Loucy (cell line): ENCODE measurements around the gene UNC5A.

Experiments used
- EZH2phosphoT487 ChIP-seq: fragments of 200-600 bp; IDR thresholded peaks from 2 replicates; pipeline ENCODE4 v1.6.1; 2018; ENCODE audit warnings: antibody characterized with exemption, mild to moderate bottlenecking, moderate library complexity, borderline replicate concordance
- TF ChIP-seq, protein P1 (sequence below): fragments of 200-600 bp; sonication (generic); conservative IDR thresholded peaks from 2 replicates; pipeline ENCODE4 v1.5.1; 2014; ENCODE audit warnings: mild to moderate bottlenecking, antibody characterized with exemption, low read length

DNA sequence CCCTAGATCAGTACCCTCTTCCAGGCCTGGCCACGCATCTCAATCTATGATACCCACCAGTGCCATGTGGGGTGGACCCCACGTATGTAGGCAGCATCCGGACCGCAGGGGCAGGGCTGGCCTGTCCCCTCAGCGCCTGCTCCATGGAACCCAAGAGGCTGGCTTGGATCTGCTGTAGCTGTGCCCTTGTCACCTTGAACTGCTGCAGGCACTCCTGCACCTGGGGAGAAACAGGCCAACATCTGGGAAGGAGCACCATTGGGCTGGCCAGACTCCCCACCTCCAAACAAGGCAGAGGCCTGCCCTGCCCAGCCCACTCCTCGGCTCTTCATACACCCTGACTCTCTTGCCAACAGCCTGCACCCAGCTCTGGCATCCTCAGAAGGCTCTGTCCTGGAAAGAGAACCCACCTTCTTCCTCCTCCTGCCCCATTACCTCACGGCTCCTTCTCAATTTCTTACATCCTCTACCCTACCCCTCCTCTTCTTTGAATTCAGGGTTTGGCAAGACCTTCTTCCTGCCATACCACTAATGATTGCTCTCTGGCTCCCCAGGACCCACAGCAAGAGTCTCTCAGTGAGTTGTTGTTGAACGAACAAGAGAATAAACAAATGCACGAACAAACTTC lies 81.1 kb downstream of the UNC5A start:
- TF ChIP-seq, protein P1, sequence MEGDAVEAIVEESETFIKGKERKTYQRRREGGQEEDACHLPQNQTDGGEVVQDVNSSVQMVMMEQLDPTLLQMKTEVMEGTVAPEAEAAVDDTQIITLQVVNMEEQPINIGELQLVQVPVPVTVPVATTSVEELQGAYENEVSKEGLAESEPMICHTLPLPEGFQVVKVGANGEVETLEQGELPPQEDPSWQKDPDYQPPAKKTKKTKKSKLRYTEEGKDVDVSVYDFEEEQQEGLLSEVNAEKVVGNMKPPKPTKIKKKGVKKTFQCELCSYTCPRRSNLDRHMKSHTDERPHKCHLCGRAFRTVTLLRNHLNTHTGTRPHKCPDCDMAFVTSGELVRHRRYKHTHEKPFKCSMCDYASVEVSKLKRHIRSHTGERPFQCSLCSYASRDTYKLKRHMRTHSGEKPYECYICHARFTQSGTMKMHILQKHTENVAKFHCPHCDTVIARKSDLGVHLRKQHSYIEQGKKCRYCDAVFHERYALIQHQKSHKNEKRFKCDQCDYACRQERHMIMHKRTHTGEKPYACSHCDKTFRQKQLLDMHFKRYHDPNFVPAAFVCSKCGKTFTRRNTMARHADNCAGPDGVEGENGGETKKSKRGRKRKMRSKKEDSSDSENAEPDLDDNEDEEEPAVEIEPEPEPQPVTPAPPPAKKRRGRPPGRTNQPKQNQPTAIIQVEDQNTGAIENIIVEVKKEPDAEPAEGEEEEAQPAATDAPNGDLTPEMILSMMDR = no peak
- no peak for TF ChIP-seq EZH2phosphoT487
